Large intestine (tissue), 3 donors: ENCODE results near the gene CHML. TPM values are rescaled to one million over a fixed set of nuclear protein-coding genes. Genes with fewer than 3 reads are reported as not detected.
"Not testable (repeated sequence)": the region's sequence is repeated elsewhere in the genome, so short reads cannot be mapped to it uniquely, and the experiment has no call there.

Source experiments
- DNase-seq, 2 donors: peaks; one replicate each; pipeline versions ENCODE4 v3.0.0 to v3.0.0-alpha.2; 2013
- H3K27ac ChIP-seq: one replicate; pipeline ENCODE4 v1.5.1; 2013; ENCODE audit warnings: low read length
- H3K27me3 ChIP-seq: 2 replicates; pipeline ENCODE4 v1.6.1; 2013; ENCODE audit warnings: low read length; ENCODE audit not compliant: control insufficient read depth, insufficient read depth
- H3K36me3 ChIP-seq: 2 replicates; pipeline ENCODE4 v1.6.1; 2013; ENCODE audit warnings: low read length; ENCODE audit not compliant: control insufficient read depth, insufficient read depth
- H3K4me1 ChIP-seq: one replicate; pipeline ENCODE4 v1.6.1; 2013; ENCODE audit warnings: low read length; ENCODE audit not compliant: control insufficient read depth, insufficient read depth
- H3K4me3 ChIP-seq: one replicate; pipeline ENCODE4 v1.5.1; 2013; ENCODE audit warnings: low read length
- H3K9me3 ChIP-seq: one replicate; pipeline ENCODE4 v1.6.1; 2013; ENCODE audit warnings: mild to moderate bottlenecking, low read depth, low read length, moderate library complexity; ENCODE audit not compliant: control insufficient read depth
- WGBS: methylation state at CpG from one replicate; pipeline ENCODE4 v1.1.5; 2013; ENCODE audit warnings: low lambda C conversion rate; ENCODE audit not compliant: insufficient coverage; 5-methylcytosine and 5-hydroxymethylcytosine counted together
- polyA plus RNA-seq: library from polyadenylated mRNA; unstranded; fragments of 120-200 nt; gene quantifications from one replicate; pipeline ENCODE4 v1.2.1, GENCODE V29; 2013

The CHML gene
- polyA plus RNA-seq, 1 donor = 14.9 TPM

DNA sequence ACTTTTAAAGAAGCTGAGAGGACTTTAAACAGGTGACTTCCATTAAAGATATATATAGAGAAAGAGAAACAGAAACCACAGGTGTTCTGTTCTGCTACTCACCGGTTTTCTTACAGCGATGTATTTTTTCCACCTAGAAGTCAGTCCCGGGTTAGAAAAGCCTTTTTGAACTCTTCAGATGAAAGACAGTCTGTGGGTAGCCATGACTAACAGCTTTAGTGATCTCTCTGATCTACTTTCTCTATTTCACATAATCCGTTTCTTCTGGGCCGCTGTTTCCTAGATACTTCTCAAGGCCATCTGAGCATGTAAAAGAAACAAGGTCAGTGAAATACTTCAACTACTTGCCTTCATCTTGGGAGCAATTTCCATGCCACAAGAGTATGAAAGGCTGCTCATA lies 37.0 kb upstream of the CHML start:
- no peaks in the 10 kb centered on the region for H3K9me3 ChIP-seq
- H3K36me3 ChIP-seq = no peaks in the 10 kb centered on the region
- no peak overlapping the region for H3K4me3 ChIP-seq
- peak in 1 of 2 donors; percentile 1 for DNase-seq
- H3K27ac ChIP-seq = no peak overlapping the region
- H3K27me3 ChIP-seq = peaks cover 4% of the 10 kb centered on the region
- 56% methylated on average over 3 of the region's 5 CpGs for WGBS
- H3K4me1 ChIP-seq = no peaks in the 10 kb centered on the region

DNA sequence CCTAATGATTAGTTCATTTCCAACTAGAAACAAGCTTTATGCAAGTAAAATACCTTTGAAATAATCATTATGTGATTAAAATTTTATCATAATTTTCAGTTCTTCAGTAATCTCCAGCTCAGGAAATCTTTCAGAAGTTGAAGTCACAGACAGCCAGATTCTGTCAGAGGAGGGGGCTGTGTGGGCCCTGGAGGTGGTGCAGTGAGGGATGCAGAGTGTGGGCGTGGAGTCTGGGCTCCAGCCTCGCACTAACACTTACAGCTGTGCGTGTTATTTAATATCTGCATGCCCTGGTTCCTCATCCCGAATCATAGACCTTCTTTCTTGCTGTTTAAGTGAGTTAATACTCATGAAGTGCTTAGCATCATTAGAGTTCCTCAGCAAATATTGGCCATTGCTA lies 35.8 kb upstream of the CHML start:
- Histone ChIP-seq H3K36me3 (no peaks in the 10 kb centered on the region), H3K27me3 (peaks cover 4% of the 10 kb centered on the region), H3K9me3 (no peaks in the 10 kb centered on the region), H3K27ac (no peak overlapping the region), H3K4me3 (no peak overlapping the region), H3K4me1 (no peaks in the 10 kb centered on the region)
- DNase-seq = no peak
- WGBS = no CpG with 5 or more reads among the region's 4 CpGs

DNA sequence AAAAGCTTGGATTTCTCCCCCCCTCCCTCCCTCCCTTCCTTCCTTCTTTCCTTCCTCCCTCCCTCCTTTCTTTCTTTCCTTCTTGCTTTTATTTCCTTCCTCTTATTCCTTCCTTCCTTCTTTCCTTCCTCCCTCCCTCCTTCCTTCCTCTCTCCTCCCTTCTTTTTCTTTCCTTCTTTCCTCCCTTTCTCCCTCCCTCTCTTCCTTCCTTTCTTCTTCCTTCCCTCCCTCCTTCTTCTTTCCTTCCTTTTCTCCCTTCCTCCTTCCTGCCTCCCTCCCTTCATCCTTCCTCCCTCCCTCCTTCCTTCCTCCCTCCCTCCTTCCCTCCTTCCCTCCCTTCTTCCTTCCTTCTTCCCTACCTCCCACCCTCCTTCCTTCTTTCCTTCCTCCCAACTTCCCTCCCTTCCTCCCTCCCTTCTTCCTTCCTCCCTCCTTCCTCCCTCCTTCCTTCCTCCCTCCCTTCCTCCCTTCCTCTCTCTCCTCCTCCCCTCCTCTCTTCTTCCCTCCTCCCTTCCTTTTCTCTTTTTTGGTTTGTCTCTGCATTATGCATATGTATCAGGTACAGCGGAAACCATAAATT lies 34.7 kb upstream of the CHML start:
- Histone ChIP-seq H3K27ac (no peak overlapping the region), H3K4me3 (no peak overlapping the region), H3K27me3 (peaks cover 4% of the 10 kb centered on the region), H3K36me3 (no peaks in the 10 kb centered on the region), H3K4me1 (no peaks in the 10 kb centered on the region), H3K9me3 (no peaks in the 10 kb centered on the region)
- no peak for DNase-seq
- no CpG with 5 or more reads among the region's 1 CpG for WGBS

DNA sequence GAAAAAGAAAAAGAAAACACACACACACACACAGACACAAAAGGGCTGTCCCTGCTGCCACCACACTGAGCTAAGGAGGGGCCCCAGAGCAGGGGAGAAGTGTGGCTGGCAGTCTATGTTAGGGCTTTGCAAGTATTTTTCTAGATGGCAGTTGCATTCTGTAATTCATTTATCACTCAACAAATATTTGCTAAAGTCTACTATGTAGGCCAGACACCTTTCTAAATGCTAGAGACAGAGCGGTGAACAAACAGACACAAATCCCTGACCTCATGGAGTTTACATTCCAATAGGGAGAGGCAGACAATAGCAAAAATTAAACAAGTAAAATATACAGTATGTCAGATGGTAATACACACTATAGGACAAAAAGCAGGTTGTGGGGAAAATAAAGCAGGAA lies 32.1 kb upstream of the CHML start:
- Histone ChIP-seq H3K36me3 (no peaks in the 10 kb centered on the region), H3K27me3 (no peaks in the 10 kb centered on the region), H3K4me1 (no peaks in the 10 kb centered on the region), H3K9me3 (no peaks in the 10 kb centered on the region), H3K4me3 (no peak overlapping the region), H3K27ac (no peak overlapping the region)
- no peak for DNase-seq
- WGBS = 33% methylated on average over 1 of the region's 1 CpG

DNA sequence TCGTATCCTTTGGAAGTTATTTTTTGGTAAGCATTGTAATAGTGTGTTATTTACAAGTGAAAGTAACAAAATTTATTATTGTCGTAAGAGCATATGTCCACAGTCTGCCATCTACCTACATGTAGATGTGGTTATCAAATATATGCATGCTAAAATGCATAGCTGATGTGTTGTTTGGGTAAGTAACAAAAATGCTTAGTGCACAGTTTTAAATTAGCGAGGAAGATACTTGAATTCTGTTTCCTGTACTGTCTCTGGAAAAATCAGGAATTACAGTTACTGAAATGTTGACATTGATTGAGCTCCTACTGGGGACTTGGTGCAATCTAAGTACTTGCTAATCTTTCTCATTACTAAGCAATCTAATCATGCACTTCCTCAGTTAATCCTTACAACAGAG lies 26.2 kb upstream of the CHML start:
- 100% methylated on average over 1 of the region's 3 CpGs for WGBS
- Histone ChIP-seq H3K9me3 (no peaks in the 10 kb centered on the region), H3K4me1 (no peaks in the 10 kb centered on the region), H3K4me3 (no peak overlapping the region), H3K27ac (no peak overlapping the region), H3K27me3 (no peaks in the 10 kb centered on the region), H3K36me3 (no peaks in the 10 kb centered on the region)
- no peak for DNase-seq

DNA sequence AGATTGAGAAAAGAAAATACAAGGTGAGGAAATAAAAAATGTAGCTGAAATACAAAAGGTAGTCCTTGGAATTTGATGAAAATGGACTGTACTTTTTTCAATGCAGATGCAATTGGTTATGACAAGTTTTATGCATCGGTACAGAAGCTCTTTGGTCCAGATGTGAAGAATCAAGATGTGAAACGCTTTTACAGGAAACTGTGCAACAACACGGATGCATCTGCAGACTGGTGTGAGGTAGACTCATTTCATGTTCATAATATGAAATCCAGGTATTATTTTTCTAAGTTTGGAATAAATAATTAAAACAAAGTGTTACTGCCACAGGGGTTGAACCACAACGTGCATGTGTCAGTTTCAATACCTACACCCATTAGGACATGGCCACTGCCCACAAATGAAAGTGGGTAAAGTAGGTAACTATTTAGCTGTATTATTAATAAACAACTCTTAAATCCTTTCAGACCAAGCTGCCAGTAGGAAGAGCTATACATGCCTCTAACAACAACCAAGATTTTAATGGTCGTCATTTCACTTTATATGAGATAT lies 20.3 kb upstream of the CHML start:
- Histone ChIP-seq H3K27ac (no peak overlapping the region), H3K4me1 (no peaks in the 10 kb centered on the region), H3K4me3 (no peak overlapping the region), H3K27me3 (no peaks in the 10 kb centered on the region), H3K36me3 (no peaks in the 10 kb centered on the region), H3K9me3 (no peaks in the 10 kb centered on the region)
- DNase-seq = no peak
- WGBS = 93% methylated on average over 3 of the region's 5 CpGs

DNA sequence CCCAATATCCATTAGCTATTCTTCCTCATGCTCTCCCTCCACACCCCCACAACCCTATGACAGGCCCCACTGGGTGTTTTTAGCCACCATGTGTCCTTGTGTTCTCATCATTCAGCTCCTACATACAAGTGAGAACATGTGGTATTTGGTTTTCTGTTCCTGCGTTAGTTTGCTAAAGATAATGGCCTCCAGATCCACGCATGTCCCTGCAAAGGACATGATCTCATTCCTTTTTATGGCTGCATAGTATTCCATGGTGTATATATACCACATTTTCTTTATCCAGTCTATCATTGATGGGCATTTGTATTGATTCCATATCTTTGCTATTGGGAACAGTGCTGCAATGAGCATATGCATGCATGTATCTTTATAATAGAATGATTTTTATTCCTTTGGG lies 18.8 kb upstream of the CHML start:
- H3K36me3 ChIP-seq, H3K27ac ChIP-seq, H3K27me3 ChIP-seq, H3K4me1 ChIP-seq, H3K9me3 ChIP-seq, DNase-seq, H3K4me3 ChIP-seq: not testable (repeated sequence)
- WGBS = no CpG with 5 or more reads among the region's 2 CpGs

DNA sequence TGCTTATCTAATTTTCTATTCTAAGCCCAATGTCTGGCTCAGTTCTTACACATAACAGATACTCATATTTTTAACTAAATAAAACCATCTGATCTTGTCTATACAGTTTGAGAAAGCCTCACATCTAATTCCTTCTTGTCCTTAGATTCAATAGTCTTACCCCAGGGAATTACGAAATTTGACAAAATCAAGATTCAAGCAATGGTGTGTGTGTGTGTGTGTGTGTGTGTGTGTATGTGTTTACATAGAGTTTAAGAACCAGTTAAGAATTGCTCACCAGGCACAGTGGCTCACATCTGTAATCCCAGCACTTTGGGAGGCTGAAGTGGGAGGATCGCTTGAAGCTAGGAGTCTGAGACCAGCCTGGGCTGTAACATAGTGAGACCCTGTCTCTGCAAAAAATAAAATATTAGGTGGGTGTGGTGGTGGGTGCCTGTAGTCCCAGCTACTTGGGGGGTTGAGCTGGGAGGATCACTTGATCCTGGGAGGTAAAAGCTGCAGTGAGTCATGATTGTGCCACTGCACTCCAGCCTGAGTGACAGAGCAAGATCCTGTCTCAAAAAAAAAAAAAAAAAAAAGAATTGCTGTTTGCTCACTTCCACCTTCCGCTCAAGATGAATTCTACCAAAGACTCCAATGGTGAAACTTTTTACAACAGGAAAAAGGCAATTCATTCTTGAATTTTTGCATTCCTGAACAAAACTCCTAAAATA lies 18.1 kb upstream of the CHML start:
- no peaks in the 10 kb centered on the region for H3K36me3 ChIP-seq
- WGBS = no CpG with 5 or more reads among the region's 3 CpGs
- no peak for DNase-seq
- no peaks in the 10 kb centered on the region for H3K27me3 ChIP-seq
- no peak overlapping the region for H3K4me3 ChIP-seq
- H3K4me1 ChIP-seq = no peaks in the 10 kb centered on the region
- no peaks in the 10 kb centered on the region for H3K9me3 ChIP-seq
- H3K27ac ChIP-seq = no peak overlapping the region

DNA sequence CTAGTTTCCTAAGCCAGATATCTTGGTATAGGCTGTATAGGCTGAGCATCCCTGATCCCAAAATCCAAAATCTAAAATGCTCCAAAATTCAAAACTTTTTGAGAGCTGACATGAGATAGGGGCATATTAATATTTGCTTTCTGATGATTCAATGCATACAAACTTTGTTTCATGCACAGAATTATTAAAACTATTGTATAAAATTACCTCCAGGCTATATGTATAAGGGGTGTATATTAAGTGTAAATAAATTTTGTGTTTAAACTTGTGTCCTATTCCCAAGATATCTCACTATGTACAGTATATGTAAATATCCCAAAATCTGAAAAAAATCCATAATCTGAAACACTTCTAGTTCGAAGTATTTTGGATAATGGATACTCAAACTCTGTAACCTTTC lies 14.5 kb upstream of the CHML start:
- no CpG with 5 or more reads among the region's 1 CpG for WGBS
- no peak overlapping the region for H3K27ac ChIP-seq
- H3K4me3 ChIP-seq = no peak overlapping the region
- no peak for DNase-seq
- no peaks in the 10 kb centered on the region for H3K9me3 ChIP-seq
- H3K36me3 ChIP-seq = no peaks in the 10 kb centered on the region
- peaks cover 2% of the 10 kb centered on the region for H3K27me3 ChIP-seq
- H3K4me1 ChIP-seq = no peaks in the 10 kb centered on the region

DNA sequence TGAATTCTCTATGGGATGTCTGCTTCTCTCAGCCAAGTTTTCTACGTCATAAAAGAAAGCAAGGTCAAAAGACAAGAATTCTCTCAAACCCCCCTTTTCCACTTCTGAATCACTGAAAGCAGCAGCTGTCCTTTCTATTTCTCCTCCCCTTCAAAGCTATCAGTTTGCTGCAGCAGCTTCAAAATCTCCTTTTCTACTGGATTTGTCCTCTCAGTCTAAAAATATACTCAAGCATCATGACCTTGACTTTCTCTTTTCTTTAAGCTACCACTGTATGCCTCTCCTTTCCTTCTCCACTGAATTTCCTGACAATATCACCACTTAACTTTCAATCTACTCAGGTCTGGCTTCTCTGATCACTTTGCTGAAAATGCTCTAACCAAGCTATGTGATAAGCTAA lies 13.8 kb upstream of the CHML start:
- DNase-seq = no peak
- no peaks in the 10 kb centered on the region for H3K4me1 ChIP-seq
- no peaks in the 10 kb centered on the region for H3K36me3 ChIP-seq
- no peak overlapping the region for H3K27ac ChIP-seq
- peaks cover 2% of the 10 kb centered on the region for H3K27me3 ChIP-seq
- no peak overlapping the region for H3K4me3 ChIP-seq
- H3K9me3 ChIP-seq = no peaks in the 10 kb centered on the region
- no CpG with 5 or more reads among the region's 1 CpG for whole genome bisulfite sequencing

DNA sequence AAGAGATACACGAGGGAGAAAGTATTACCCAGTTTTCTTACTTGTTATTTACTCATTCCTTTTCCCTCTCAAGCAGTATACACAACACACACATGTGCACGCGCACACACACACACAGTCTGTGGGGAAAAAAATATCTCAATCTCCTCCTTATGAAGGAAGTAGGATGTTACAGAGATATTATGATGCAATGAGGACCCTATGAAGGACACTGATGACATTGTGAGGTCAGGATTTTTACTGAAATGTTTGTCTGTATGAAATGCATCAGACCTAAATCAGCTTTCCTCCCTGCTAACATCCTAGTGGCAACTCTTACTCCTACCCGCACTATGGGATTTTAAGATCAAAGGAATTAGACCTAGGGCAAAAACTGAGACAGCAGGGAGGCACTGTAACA lies 11.8 kb upstream of the CHML start, which contains the start of gene WDR64:
WDR64 (plus strand) TSS at position 270 of the 400 bp plus-strand sequence. CDS start 204 bp downstream, outside the sequence.
- WGBS = 100% methylated on average over 1 of the region's 4 CpGs
- H3K36me3 ChIP-seq = no peaks in the 10 kb centered on the region
- H3K27me3 ChIP-seq = peaks cover 2% of the 10 kb centered on the region
- no peaks in the 10 kb centered on the region for H3K9me3 ChIP-seq
- H3K4me1 ChIP-seq = no peaks in the 10 kb centered on the region
- DNase-seq = no peak
- no peak within 1 kb of the TSS for H3K27ac ChIP-seq
- H3K4me3 ChIP-seq = no peak within 1 kb of the TSS
